Medulla oblongata (tissue), 1 donor: Measurements from ENCODE around the gene TSHR.

Source experiments
- DNase-seq: peaks from one replicate; pipeline ENCODE4 v3.0.0-alpha.2; 2015; ENCODE audit errors: extremely low spot score

Gene TSHR

GRCh38 chr14:81176241-81176640, 220.8 kb downstream of the TSHR start:
- peak; percentile 69 for DNase-seq

DNA sequence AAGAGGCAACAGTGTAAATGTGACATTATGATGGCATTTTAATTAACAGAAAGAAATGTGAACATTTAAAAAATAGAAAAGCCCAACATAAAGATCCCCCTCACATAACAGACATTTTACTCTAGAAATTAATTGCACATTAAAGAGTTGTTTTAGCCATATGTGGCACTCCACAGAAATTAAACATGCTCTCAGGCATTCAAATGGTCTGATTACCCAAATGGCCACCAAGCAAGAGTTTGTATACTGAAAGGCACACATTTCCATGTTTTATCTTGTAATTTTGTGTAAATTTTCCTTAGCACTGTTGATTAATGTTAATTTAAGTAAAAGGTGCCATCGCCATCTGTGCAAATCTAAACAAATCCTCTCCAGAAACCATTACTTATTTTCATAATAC, 221.8 kb downstream of the TSHR start:
- DNase-seq = no peak

DNA sequence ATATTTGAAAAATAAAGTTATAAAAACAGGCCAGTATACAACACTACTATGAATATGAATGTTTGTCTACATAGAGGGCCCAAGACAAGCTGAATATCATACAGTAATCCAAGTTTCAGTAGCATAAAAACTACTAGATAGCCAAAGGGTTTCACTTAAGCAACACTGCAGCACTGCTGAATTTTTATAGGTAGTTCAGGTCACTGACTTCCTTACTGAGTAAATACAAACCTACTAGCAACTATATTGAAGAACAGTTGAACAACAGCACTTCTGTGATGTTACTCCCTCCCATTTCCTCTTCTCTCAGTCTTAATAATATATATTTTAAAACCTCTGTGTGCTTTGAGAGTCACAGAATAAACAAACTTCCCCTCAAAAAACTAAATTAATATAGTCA, 222.6 kb downstream of the TSHR start:
- no peak for DNase-seq

DNA sequence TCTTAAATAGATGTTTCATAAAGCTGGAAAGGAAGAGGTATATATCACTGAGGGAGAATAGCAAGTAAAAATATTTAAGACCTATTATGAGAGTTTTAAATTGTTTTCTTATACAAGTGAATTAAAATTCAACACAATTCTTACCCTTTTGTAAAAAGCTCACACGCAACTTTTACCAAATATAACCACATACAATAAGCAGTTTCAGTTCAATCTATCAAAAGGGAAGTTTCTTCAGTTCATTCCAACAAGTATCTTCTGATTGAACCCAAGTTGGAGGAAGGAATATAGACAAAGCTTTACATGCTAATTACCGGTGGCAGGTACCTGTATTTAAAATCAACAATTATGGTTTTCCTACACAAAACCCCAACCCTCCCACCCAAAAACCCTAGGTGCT, 224.2 kb downstream of the TSHR start:
- no peak for DNase-seq

- no peak for DNase-seq
Observed at GRCh38 chr14:81187832-81188522, 232.6 kb downstream of the TSHR start.

GRCh38 chr14:81192594-81192993, 237.2 kb downstream of the TSHR start:
- no peak for DNase-seq

- no peak for DNase-seq
Observed at GRCh38 chr14:81193924-81194633, 238.7 kb downstream of the TSHR start.
